Measurements from ENCODE around the gene PDGFD.

The PDGFD gene

DNA sequence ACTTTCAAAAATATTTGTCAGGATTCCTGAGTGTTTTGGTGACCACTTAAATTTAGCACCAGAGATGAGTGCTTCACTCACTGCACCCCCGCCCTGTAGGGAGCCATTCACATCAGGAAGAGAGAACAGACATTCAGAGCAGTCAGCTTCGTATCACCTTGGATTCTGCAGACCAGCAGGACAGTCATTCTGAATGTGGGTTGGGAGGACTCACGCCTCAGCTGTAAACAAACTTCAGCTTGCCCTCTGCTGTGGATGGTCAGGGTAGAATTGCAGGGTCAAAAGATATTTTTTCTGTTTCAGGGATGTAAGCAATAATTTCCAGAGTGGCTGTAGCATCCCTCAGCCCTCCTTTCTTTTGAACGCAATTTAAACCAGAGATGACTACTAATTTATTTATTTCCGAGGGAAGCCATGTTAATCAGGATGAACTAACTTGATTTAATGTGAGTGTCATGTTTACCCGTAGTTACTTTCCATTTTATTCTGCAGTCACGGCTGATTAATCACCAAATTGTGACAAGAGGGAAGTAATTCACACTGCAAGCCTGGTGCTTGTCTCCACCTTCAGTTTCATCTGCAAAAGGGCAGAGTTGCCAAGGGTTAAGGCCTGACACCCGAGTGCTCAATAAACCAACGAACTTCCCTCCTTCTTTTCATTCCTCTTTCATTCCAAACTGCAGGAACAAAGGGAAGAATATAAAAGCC is 301.7 kb downstream of the PDGFD start:
- no peak for DNase-seq (ENCODE audit: low read depth)
- TF ChIP-seq, protein P1, sequence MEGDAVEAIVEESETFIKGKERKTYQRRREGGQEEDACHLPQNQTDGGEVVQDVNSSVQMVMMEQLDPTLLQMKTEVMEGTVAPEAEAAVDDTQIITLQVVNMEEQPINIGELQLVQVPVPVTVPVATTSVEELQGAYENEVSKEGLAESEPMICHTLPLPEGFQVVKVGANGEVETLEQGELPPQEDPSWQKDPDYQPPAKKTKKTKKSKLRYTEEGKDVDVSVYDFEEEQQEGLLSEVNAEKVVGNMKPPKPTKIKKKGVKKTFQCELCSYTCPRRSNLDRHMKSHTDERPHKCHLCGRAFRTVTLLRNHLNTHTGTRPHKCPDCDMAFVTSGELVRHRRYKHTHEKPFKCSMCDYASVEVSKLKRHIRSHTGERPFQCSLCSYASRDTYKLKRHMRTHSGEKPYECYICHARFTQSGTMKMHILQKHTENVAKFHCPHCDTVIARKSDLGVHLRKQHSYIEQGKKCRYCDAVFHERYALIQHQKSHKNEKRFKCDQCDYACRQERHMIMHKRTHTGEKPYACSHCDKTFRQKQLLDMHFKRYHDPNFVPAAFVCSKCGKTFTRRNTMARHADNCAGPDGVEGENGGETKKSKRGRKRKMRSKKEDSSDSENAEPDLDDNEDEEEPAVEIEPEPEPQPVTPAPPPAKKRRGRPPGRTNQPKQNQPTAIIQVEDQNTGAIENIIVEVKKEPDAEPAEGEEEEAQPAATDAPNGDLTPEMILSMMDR (IDR thresholded peaks at IDR 0.05; ENCODE audit: control insufficient read depth, insufficient read depth, low read depth, low read length, missing control alignments): no peak
- H3K4me3 ChIP-seq (ENCODE audit: control insufficient read depth, low read depth, low read length): no peak overlapping the region
